HTR-8/SVneo (cell line): ENCODE results near the gene LZTS2.
"Not testable (repeated sequence)": the region's sequence is repeated elsewhere in the genome, so short reads cannot be mapped to it uniquely, and the experiment has no call there.

Experiments
- DNase-seq: peaks from one replicate; pipeline ENCODE4 v3.0.0; 2011; ENCODE audit warnings: low spot score, mixed read lengths; ENCODE audit not compliant: insufficient read length
- FAIRE-seq: peaks from 2 replicates; lab custom pipeline; 2011; peaks lifted over from hg19 to GRCh38; lab: Jason Lieb, UNC

LZTS2 gene

GRCh38 chr10:100999742-101000126 lies at the start of gene LZTS2:
LZTS2 (plus strand) TSS chr10:100999808; CDS start chr10:101002539, 2,731 bp downstream.
- no peak for FAIRE-seq

GRCh38 chr10:100960251-100960650 lies 39.4 kb upstream of the LZTS2 start:
- no peak for DNase-seq
- FAIRE-seq = no peak

More at GRCh38 chr10:100999742-101000126, at the start of gene LZTS2:
- DNase-seq = no peak

GRCh38 chr10:100962351-100963080 lies 37.1 kb upstream of the LZTS2 start:
- FAIRE-seq = no peak

GRCh38 chr10:100963826-100964225 lies 35.8 kb upstream of the LZTS2 start:
- FAIRE-seq (no peak), DNase-seq (no peak)

More at GRCh38 chr10:100962351-100963080, 37.1 kb upstream of the LZTS2 start:
- DNase-seq = no peak

- no peak for FAIRE-seq
Observed at GRCh38 chr10:100965820-100966219, 33.8 kb upstream of the LZTS2 start.

GRCh38 chr10:100966887-100967286 lies 32.7 kb upstream of the LZTS2 start:
- no peak for FAIRE-seq
- no peak for DNase-seq

More at GRCh38 chr10:100965820-100966219, 33.8 kb upstream of the LZTS2 start:
- DNase-seq = no peak

- DNase-seq (no peak), FAIRE-seq (no peak)
Observed at GRCh38 chr10:100967332-100967731, 32.3 kb upstream of the LZTS2 start.

- FAIRE-seq (no peak), DNase-seq (no peak)
Observed at GRCh38 chr10:100968062-100968736, 31.4 kb upstream of the LZTS2 start.

- no peak for FAIRE-seq
Observed at GRCh38 chr10:100968863-100969186, 30.8 kb upstream of the LZTS2 start.

GRCh38 chr10:100969187-100970075 lies 30.2 kb upstream of the LZTS2 start, which contains the start of gene SEMA4G:
SEMA4G (plus strand) TSS chr10:100969504; CDS start chr10:100972913, 3,409 bp downstream.
- FAIRE-seq (peak; percentile 28), DNase-seq (peak; percentile 61)

More at GRCh38 chr10:100968863-100969186, 30.8 kb upstream of the LZTS2 start:
- DNase-seq = no peak

GRCh38 chr10:100970076-100970913 lies 29.3 kb upstream of the LZTS2 start:
- DNase-seq (no peak), FAIRE-seq (peak; percentile 71)

- FAIRE-seq (no peak), DNase-seq (no peak)
Observed at GRCh38 chr10:100970914-100971811, 28.4 kb upstream of the LZTS2 start.

GRCh38 chr10:100972115-100972903 lies 27.3 kb upstream of the LZTS2 start:
- DNase-seq (no peak), FAIRE-seq (no peak)

- FAIRE-seq (no peak), DNase-seq (no peak)
Observed at GRCh38 chr10:100972904-100973535, 26.6 kb upstream of the LZTS2 start.

- not testable (repeated sequence) for FAIRE-seq, DNase-seq
Observed at GRCh38 chr10:100975397-100975796, 24.2 kb upstream of the LZTS2 start.

GRCh38 chr10:100976906-100977305 lies 22.7 kb upstream of the LZTS2 start:
- FAIRE-seq (no peak), DNase-seq (no peak)

- DNase-seq = no peak
- FAIRE-seq = no peak
Observed at GRCh38 chr10:100977436-100977835, 22.2 kb upstream of the LZTS2 start.
